ENCODE measurements around the gene MTUS2. TPM values are rescaled to one million over a fixed set of nuclear protein-coding genes. Genes with fewer than 3 reads are reported as not detected.

Gene MTUS2
- total RNA-seq, 1 experiment from 2014 or later: 0.11 TPM

DNA sequence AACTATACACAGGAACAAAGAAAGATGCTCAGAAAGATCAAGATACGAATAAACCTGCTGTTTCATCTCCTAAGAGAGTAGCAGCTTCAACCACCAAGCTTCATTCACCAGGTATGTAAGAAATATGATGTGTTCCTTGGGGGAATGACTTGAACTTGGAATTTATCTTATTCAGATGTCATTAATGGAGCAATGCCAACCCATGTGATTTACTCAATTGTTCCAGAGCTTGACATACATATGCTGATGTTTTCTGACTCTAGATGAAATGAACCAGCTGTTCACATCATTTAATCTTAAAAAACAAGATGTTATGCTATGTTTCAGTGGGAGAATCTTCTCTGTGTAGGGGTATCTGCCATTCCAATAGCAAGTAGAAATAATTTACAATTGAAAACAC is 504.5 kb downstream of the MTUS2 start:
- BruUV-seq (replicated peaks): no TSS peak
- no peak for DNase-seq (ENCODE audit: low spot score)
- intact Hi-C loops (cut with micrococcal nuclease; ENCODE audit: unreplicated experiment): no loop called here
- Histone ChIP-seq H3K27ac (ENCODE audit: low read depth, low read length, poor library complexity, severe bottlenecking) (no peak overlapping the region), H3K27me3 (replicated peaks; ENCODE audit: insufficient read depth, low read depth, low read length, poor library complexity) (peaks cover 15% of the 10 kb centered on the region), H3K4me3 (ENCODE audit: low read depth, low read length, poor library complexity, severe bottlenecking) (no peak overlapping the region), H3K9me3 (ENCODE audit: low read depth, low read length, poor library complexity, severe bottlenecking) (no peaks in the 10 kb centered on the region), H3K36me3 (ENCODE audit: insufficient read depth, low read length, poor library complexity, severe bottlenecking) (no peaks in the 10 kb centered on the region), H3K4me1 (ENCODE audit: insufficient read depth, low read length, poor library complexity, severe bottlenecking) (no peaks in the 10 kb centered on the region)
- ChIA-PET POLR2A (ENCODE audit: low non-redundant PET) (no interaction called here), CTCF (no interaction called here)
- no peak for TF ChIP-seq EZH2 (IDR thresholded peaks at IDR 0.05; ENCODE audit: borderline replicate concordance, low read depth, low read length, poor library complexity, severe bottlenecking)
- TF ChIP-seq, protein P1, sequence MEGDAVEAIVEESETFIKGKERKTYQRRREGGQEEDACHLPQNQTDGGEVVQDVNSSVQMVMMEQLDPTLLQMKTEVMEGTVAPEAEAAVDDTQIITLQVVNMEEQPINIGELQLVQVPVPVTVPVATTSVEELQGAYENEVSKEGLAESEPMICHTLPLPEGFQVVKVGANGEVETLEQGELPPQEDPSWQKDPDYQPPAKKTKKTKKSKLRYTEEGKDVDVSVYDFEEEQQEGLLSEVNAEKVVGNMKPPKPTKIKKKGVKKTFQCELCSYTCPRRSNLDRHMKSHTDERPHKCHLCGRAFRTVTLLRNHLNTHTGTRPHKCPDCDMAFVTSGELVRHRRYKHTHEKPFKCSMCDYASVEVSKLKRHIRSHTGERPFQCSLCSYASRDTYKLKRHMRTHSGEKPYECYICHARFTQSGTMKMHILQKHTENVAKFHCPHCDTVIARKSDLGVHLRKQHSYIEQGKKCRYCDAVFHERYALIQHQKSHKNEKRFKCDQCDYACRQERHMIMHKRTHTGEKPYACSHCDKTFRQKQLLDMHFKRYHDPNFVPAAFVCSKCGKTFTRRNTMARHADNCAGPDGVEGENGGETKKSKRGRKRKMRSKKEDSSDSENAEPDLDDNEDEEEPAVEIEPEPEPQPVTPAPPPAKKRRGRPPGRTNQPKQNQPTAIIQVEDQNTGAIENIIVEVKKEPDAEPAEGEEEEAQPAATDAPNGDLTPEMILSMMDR (conservative IDR thresholded peaks at IDR 0.05; ENCODE audit: low read depth, low read length): no peak

DNA sequence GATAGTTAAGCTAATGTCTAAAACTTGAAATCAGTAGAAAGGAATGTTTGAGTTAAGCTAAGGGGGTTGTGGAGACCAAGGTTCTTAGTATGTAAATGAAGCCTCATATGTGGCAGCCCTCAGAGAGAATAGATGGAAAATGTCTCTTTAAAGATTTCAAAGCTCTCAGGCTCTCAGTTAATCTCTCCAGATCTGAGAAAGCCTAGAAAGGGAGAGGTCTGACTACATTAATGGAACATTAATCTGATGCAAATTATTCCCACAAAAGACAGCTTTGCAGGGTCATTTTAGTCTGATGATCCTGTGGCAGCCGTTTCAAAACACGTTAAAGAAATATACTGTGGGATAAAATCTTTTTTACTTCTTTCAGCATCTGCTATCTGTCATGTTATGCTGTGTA is 508.4 kb downstream of the MTUS2 start:
- no peaks in the 10 kb centered on the region for H3K4me1 ChIP-seq (ENCODE audit: insufficient read depth, low read length, poor library complexity, severe bottlenecking)
- DNase-seq (ENCODE audit: low spot score): no peak
- no peak for TF ChIP-seq EZH2 (IDR thresholded peaks at IDR 0.05; ENCODE audit: borderline replicate concordance, low read depth, low read length, poor library complexity, severe bottlenecking)
- TF ChIP-seq, protein P1 (conservative IDR thresholded peaks at IDR 0.05; ENCODE audit: low read depth, low read length): no peak
- intact Hi-C loops (cut with micrococcal nuclease; ENCODE audit: unreplicated experiment): no loop called here
- no peaks in the 10 kb centered on the region for H3K9me3 ChIP-seq (ENCODE audit: low read depth, low read length, poor library complexity, severe bottlenecking)
- no peaks in the 10 kb centered on the region for H3K36me3 ChIP-seq (ENCODE audit: insufficient read depth, low read length, poor library complexity, severe bottlenecking)
- no TSS peak for BruUV-seq (replicated peaks)
- ChIA-PET CTCF (no interaction called here), POLR2A (ENCODE audit: low non-redundant PET) (no interaction called here)
- no peak overlapping the region for H3K4me3 ChIP-seq (ENCODE audit: low read depth, low read length, poor library complexity, severe bottlenecking)
- no peak overlapping the region for H3K27ac ChIP-seq (ENCODE audit: low read depth, low read length, poor library complexity, severe bottlenecking)
- peaks cover 15% of the 10 kb centered on the region for H3K27me3 ChIP-seq (replicated peaks; ENCODE audit: insufficient read depth, low read depth, low read length, poor library complexity)

DNA sequence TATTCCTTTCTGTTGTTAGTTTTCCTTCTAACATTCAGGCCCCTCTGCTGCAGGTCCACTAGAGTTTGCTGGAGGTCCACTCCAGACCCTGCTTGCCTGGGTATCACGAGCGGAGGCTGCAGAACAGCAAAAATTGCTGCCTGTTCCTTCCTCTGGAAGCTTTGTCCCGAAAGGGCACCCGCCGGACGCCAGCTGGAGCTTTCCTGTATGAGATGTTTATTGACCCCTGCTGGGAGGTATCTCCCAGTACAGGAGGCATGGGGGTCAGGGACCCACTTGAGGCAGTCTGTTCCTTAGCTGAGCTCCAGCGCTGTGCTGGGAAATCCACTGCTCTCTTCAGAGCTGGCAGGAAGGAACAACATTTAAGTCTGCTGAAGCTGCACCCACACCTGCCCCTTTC is 516.2 kb downstream of the MTUS2 start:
- Histone ChIP-seq H3K27ac (ENCODE audit: low read depth, low read length, poor library complexity, severe bottlenecking) (no peak overlapping the region), H3K36me3 (ENCODE audit: insufficient read depth, low read length, poor library complexity, severe bottlenecking) (no peaks in the 10 kb centered on the region), H3K27me3 (replicated peaks; ENCODE audit: insufficient read depth, low read depth, low read length, poor library complexity) (no peaks in the 10 kb centered on the region), H3K4me3 (ENCODE audit: low read depth, low read length, poor library complexity, severe bottlenecking) (no peak overlapping the region), H3K4me1 (ENCODE audit: insufficient read depth, low read length, poor library complexity, severe bottlenecking) (no peaks in the 10 kb centered on the region), H3K9me3 (ENCODE audit: low read depth, low read length, poor library complexity, severe bottlenecking) (no peaks in the 10 kb centered on the region)
- ChIA-PET CTCF (no interaction called here), POLR2A (ENCODE audit: low non-redundant PET) (no interaction called here)
- BruUV-seq (replicated peaks): no TSS peak
- DNase-seq (ENCODE audit: low spot score): no peak
- intact Hi-C loops (cut with micrococcal nuclease; ENCODE audit: unreplicated experiment): no loop called here
- TF ChIP-seq EZH2 (IDR thresholded peaks at IDR 0.05; ENCODE audit: borderline replicate concordance, low read depth, low read length, poor library complexity, severe bottlenecking): no peak
- TF ChIP-seq, protein P1 (conservative IDR thresholded peaks at IDR 0.05; ENCODE audit: low read depth, low read length): no peak
